HepG2 (cell line): ENCODE measurements around the gene ARHGAP22.

ENCODE experiments used
- GTF2F1 ChIP-seq: fragments of 150-350 bp; IDR thresholded peaks from 2 replicates; pipeline ENCODE4 v1.6.1; 2014; ENCODE audit warnings: low read length
- IRF2 ChIP-seq: IDR thresholded peaks from 2 replicates; pipeline ENCODE4 v1.6.1; 2018; ENCODE audit warnings: missing genetic modification reagents, missing compliant biosample characterization
- KAT8 ChIP-seq: IDR thresholded peaks from 2 replicates; pipeline ENCODE4 v1.6.1; 2016; ENCODE audit warnings: missing genetic modification reagents, missing compliant biosample characterization
- PHF8 ChIP-seq: sonication (generic); formaldehyde crosslinking; IDR thresholded peaks from 2 replicates; pipeline ENCODE4 v1.5.0; 2020; ENCODE audit warnings: missing genetic modification reagents
- SRF ChIP-seq: IDR thresholded peaks from 2 replicates; pipeline ENCODE4 v1.6.1; 2011; ENCODE audit warnings: mild to moderate bottlenecking, low read depth, low read length, moderate library complexity
- TBP ChIP-seq: sonication (generic); formaldehyde crosslinking; IDR thresholded peaks from 2 replicates; pipeline ENCODE4 v1.5.0; 2020; ENCODE audit warnings: missing genetic modification reagents
- XBP1 ChIP-seq: sonication (generic); formaldehyde crosslinking; IDR thresholded peaks from 2 replicates; pipeline ENCODE4 v1.5.0; 2020; ENCODE audit warnings: missing genetic modification reagents
- ZNF549 ChIP-seq: sonication (generic); formaldehyde crosslinking; IDR thresholded peaks from 2 replicates; pipeline ENCODE4 v1.5.0; 2020; ENCODE audit warnings: missing genetic modification reagents
- TF ChIP-seq, protein P1 (sequence below): sonication (generic); formaldehyde crosslinking; IDR thresholded peaks from 2 replicates; pipeline ENCODE4 v1.4.0; 2020; ENCODE audit warnings: low read depth, mild to moderate bottlenecking, missing genetic modification reagents
- TF ChIP-seq, protein P2 (sequence below), 2 experiments: IDR thresholded peaks; 2 replicates each; pipeline ENCODE4 v1.6.1; 2011 to 2012; ENCODE audit warnings: low read length in 2 of 2, borderline replicate concordance in 1 of 2, low read depth in 1 of 2, mild to moderate bottlenecking in 1 of 2, moderate library complexity in 1 of 2

DNA sequence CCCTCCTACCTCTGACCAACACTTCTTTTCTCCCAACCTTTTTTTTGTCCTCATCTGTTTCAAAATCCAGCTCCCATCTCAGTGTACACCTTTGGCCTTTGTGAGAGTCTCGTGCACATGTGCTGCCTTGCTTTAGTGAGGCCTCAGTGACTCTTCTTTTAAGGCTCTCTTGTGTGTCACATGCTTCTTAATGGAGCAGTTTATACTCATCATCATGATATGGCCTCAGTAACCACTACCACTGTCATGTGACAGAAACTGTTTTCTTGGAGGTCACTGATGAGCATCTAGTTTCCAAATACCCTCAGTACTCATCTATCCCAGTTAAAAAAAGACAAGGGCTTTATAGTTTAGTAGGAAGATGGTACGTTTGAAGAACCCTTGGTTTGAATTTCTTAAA lies 8.1 kb upstream of the ARHGAP22 start:
- no peak for TF ChIP-seq IRF2
- TF ChIP-seq KAT8 (CRISPR knock-in tag): no peak
- TF ChIP-seq GTF2F1: no peak
- TF ChIP-seq XBP1 (CRISPR knock-in tag): no peak
- TF ChIP-seq ZNF549 (CRISPR knock-in tag): no peak
- TF ChIP-seq SRF: no peak
- TF ChIP-seq, protein P1, sequence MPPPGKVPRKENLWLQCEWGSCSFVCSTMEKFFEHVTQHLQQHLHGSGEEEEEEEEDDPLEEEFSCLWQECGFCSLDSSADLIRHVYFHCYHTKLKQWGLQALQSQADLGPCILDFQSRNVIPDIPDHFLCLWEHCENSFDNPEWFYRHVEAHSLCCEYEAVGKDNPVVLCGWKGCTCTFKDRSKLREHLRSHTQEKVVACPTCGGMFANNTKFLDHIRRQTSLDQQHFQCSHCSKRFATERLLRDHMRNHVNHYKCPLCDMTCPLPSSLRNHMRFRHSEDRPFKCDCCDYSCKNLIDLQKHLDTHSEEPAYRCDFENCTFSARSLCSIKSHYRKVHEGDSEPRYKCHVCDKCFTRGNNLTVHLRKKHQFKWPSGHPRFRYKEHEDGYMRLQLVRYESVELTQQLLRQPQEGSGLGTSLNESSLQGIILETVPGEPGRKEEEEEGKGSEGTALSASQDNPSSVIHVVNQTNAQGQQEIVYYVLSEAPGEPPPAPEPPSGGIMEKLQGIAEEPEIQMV: no peak
- TF ChIP-seq TBP (CRISPR knock-in tag): no peak
- no peak for TF ChIP-seq PHF8 (CRISPR knock-in tag)
- TF ChIP-seq, protein P2, sequence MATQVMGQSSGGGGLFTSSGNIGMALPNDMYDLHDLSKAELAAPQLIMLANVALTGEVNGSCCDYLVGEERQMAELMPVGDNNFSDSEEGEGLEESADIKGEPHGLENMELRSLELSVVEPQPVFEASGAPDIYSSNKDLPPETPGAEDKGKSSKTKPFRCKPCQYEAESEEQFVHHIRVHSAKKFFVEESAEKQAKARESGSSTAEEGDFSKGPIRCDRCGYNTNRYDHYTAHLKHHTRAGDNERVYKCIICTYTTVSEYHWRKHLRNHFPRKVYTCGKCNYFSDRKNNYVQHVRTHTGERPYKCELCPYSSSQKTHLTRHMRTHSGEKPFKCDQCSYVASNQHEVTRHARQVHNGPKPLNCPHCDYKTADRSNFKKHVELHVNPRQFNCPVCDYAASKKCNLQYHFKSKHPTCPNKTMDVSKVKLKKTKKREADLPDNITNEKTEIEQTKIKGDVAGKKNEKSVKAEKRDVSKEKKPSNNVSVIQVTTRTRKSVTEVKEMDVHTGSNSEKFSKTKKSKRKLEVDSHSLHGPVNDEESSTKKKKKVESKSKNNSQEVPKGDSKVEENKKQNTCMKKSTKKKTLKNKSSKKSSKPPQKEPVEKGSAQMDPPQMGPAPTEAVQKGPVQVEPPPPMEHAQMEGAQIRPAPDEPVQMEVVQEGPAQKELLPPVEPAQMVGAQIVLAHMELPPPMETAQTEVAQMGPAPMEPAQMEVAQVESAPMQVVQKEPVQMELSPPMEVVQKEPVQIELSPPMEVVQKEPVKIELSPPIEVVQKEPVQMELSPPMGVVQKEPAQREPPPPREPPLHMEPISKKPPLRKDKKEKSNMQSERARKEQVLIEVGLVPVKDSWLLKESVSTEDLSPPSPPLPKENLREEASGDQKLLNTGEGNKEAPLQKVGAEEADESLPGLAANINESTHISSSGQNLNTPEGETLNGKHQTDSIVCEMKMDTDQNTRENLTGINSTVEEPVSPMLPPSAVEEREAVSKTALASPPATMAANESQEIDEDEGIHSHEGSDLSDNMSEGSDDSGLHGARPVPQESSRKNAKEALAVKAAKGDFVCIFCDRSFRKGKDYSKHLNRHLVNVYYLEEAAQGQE (IDR thresholded peaks at IDR 0.05; ENCODE audit: borderline replicate concordance in 1 of 2, low read depth in 1 of 2, low read length in 2 of 2): no peak
